ENCODE measurements around the gene ITPR2. TPM values are rescaled to one million over a fixed set of nuclear protein-coding genes. Genes with fewer than 3 reads are reported as not detected.

Gene ITPR2
- total RNA-seq, 3 donors from 2014 or later (not counting 1 experiment from before 2014, with no cell fraction given), result 59.1 to 70.7 (median 68.2) TPM

DNA sequence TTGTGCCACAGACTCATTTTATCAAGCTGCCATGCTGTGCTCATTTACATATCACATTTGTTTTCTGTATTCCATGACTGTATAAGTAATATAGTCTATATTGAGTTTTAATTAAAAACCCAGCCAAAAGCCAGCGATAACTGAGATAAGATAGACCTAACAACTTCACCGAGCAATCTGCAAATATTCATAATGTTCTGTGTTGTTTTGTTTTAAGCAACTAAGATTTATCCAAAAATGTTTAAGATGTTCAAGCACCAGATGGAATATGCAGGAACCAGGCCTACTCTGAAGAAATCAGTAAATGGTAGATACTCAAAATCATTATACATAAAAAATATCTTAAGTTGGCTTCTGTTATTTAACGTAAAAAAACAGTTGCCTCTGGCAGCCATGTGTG lies 295.3 kb downstream of the ITPR2 start:
- Mint-ChIP-seq H3K9me3 (no peaks in the 10 kb centered on the region), H3K4me3 (no peak overlapping the region), H3K27ac (no peak overlapping the region), H3K4me1 (peaks cover 0 to 9% of the 10 kb centered on the region in 2 donors), H3K27me3 (ENCODE audit: low read depth in 2 of 2) (no peaks in the 10 kb centered on the region), H3K36me3 (no peaks in the 10 kb centered on the region)
- no peak overlapping the region for H3K4me3 ChIP-seq (ENCODE audit: low read length)
- H3K4me1 ChIP-seq (ENCODE audit: control insufficient read depth, insufficient read depth, low read length), result no peaks in the 10 kb centered on the region
- intact Hi-C loops (cut with micrococcal nuclease), result no loop called here
- H3K27me3 ChIP-seq (ENCODE audit: control insufficient read depth, insufficient read depth, low read length), result no peaks in the 10 kb centered on the region
- DNase-seq, result no peak
- H3K36me3 ChIP-seq (ENCODE audit: control insufficient read depth, insufficient read depth, low read length), result no peaks in the 10 kb centered on the region
- H3K27ac ChIP-seq (ENCODE audit: low read length), result no peak overlapping the region
- WGBS (ENCODE audit: insufficient coverage), result 100% methylated on average over 1 of the region's 3 CpGs
- TF ChIP-seq, protein P1, sequence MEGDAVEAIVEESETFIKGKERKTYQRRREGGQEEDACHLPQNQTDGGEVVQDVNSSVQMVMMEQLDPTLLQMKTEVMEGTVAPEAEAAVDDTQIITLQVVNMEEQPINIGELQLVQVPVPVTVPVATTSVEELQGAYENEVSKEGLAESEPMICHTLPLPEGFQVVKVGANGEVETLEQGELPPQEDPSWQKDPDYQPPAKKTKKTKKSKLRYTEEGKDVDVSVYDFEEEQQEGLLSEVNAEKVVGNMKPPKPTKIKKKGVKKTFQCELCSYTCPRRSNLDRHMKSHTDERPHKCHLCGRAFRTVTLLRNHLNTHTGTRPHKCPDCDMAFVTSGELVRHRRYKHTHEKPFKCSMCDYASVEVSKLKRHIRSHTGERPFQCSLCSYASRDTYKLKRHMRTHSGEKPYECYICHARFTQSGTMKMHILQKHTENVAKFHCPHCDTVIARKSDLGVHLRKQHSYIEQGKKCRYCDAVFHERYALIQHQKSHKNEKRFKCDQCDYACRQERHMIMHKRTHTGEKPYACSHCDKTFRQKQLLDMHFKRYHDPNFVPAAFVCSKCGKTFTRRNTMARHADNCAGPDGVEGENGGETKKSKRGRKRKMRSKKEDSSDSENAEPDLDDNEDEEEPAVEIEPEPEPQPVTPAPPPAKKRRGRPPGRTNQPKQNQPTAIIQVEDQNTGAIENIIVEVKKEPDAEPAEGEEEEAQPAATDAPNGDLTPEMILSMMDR (IDR thresholded peaks at IDR 0.05), result no peak
- no peak for ATAC-seq
- H3K9me3 ChIP-seq (ENCODE audit: control insufficient read depth, insufficient read depth, low read length), result no peaks in the 10 kb centered on the region

DNA sequence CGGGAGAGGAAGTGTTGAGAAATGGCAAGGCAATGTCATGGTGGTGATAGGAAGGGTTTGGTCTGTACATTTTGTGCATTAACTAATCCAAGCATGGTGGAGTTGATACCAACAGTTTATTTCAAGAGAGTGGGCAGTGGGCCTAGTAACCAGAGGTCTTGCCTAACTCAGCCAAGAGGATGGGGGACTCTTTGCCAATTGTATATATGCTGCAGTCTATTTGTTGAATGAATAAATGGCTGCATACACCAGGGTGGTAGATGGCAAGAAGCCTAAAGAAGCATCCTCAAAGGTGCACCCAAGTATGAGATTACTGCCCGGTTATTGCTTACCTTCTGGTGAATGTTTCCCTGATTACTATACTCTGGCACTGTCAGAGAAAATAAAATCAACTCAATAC lies 295.9 kb downstream of the ITPR2 start:
- ATAC-seq, result no peak
- peaks cover 0 to 9% of the 10 kb centered on the region in 2 donors for H3K4me1 Mint-ChIP-seq
- no peaks in the 10 kb centered on the region for H3K4me1 ChIP-seq (ENCODE audit: control insufficient read depth, insufficient read depth, low read length)
- H3K9me3 ChIP-seq (ENCODE audit: control insufficient read depth, insufficient read depth, low read length), result no peaks in the 10 kb centered on the region
- H3K9me3 Mint-ChIP-seq, result no peaks in the 10 kb centered on the region
- H3K27me3 Mint-ChIP-seq (ENCODE audit: low read depth in 2 of 2), result no peaks in the 10 kb centered on the region
- 98% methylated on average over 2 of the region's 2 CpGs for WGBS (ENCODE audit: insufficient coverage)
- H3K4me3 ChIP-seq (ENCODE audit: low read length), result no peak overlapping the region
- no peak overlapping the region for H3K27ac Mint-ChIP-seq
- no peak for DNase-seq
- H3K27me3 ChIP-seq (ENCODE audit: control insufficient read depth, insufficient read depth, low read length), result no peaks in the 10 kb centered on the region
- intact Hi-C loops (cut with micrococcal nuclease), result no loop called here
- no peaks in the 10 kb centered on the region for H3K36me3 Mint-ChIP-seq
- no peak overlapping the region for H3K4me3 Mint-ChIP-seq
- no peak overlapping the region for H3K27ac ChIP-seq (ENCODE audit: low read length)
- TF ChIP-seq, protein P1 (IDR thresholded peaks at IDR 0.05), result no peak
- H3K36me3 ChIP-seq (ENCODE audit: control insufficient read depth, insufficient read depth, low read length), result no peaks in the 10 kb centered on the region

GRCh38 chr12:26535826-26536225 lies 297.2 kb downstream of the ITPR2 start:
- no peak for DNase-seq
- no peaks in the 10 kb centered on the region for H3K36me3 ChIP-seq (ENCODE audit: control insufficient read depth, insufficient read depth, low read length)
- Mint-ChIP-seq H3K4me1 (peaks cover 0 to 9% of the 10 kb centered on the region in 2 donors), H3K36me3 (no peaks in the 10 kb centered on the region), H3K27me3 (ENCODE audit: low read depth in 2 of 2) (no peaks in the 10 kb centered on the region), H3K27ac (no peak overlapping the region), H3K9me3 (no peaks in the 10 kb centered on the region), H3K4me3 (no peak overlapping the region)
- H3K27me3 ChIP-seq (ENCODE audit: control insufficient read depth, insufficient read depth, low read length), result no peaks in the 10 kb centered on the region
- no peak overlapping the region for H3K4me3 ChIP-seq (ENCODE audit: low read length)
- no peak for ATAC-seq
- no peaks in the 10 kb centered on the region for H3K9me3 ChIP-seq (ENCODE audit: control insufficient read depth, insufficient read depth, low read length)
- no peaks in the 10 kb centered on the region for H3K4me1 ChIP-seq (ENCODE audit: control insufficient read depth, insufficient read depth, low read length)
- H3K27ac ChIP-seq (ENCODE audit: low read length), result no peak overlapping the region
- intact Hi-C loops (cut with micrococcal nuclease), result no loop called here
- 92% methylated on average over 4 of the region's 4 CpGs for WGBS (ENCODE audit: insufficient coverage)
- TF ChIP-seq, protein P1 (IDR thresholded peaks at IDR 0.05), result no peak

DNA sequence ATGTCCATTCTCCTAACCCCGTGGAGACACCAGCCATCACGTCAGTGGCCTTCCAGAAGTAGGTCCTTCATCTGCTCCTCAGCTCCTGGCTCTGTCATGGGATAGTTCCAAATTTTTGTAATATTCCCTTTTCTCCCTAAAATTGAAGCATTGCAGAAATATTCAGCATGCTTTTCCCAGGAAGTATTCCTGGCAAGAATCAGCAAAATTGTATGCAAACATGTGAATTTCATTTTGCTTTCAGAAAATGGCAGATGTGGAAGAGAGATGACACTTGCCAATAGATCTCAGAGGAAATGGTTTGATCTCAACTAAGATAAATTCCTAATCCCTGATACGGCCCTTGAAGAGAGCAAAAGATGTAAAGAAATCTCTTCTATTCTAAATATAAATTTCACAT lies 298.9 kb downstream of the ITPR2 start:
- TF ChIP-seq, protein P1 (IDR thresholded peaks at IDR 0.05), result no peak

More for the DNA sequence above, 298.9 kb downstream of the ITPR2 start:
- 97% methylated on average over 2 of the region's 3 CpGs for WGBS (ENCODE audit: insufficient coverage)
- Mint-ChIP-seq H3K4me3 (no peak overlapping the region), H3K27me3 (ENCODE audit: low read depth in 2 of 2) (no peaks in the 10 kb centered on the region), H3K9me3 (no peaks in the 10 kb centered on the region), H3K36me3 (no peaks in the 10 kb centered on the region), H3K4me1 (peaks cover 0 to 5% of the 10 kb centered on the region in 2 donors), H3K27ac (no peak overlapping the region)
- no peaks in the 10 kb centered on the region for H3K9me3 ChIP-seq (ENCODE audit: control insufficient read depth, insufficient read depth, low read length)
- no peaks in the 10 kb centered on the region for H3K27me3 ChIP-seq (ENCODE audit: control insufficient read depth, insufficient read depth, low read length)
- intact Hi-C loops (cut with micrococcal nuclease), result no loop called here
- DNase-seq (no peak), ATAC-seq (no peak)
- H3K27ac ChIP-seq (ENCODE audit: low read length), result no peak overlapping the region
- H3K36me3 ChIP-seq (ENCODE audit: control insufficient read depth, insufficient read depth, low read length), result no peaks in the 10 kb centered on the region
- no peaks in the 10 kb centered on the region for H3K4me1 ChIP-seq (ENCODE audit: control insufficient read depth, insufficient read depth, low read length)
- no peak overlapping the region for H3K4me3 ChIP-seq (ENCODE audit: low read length)
